Measurements from ENCODE around the gene MBP. TPM values are rescaled to one million over a fixed set of nuclear protein-coding genes. Genes with fewer than 3 reads are reported as not detected.

The MBP gene
- total and polyA plus RNA-seq, 10 of the 15 experiments (the other 5 are each of a cell fraction or from before 2014, with no cell fraction given): 12.2 to 67.8 (median 42.1) TPM

DNA sequence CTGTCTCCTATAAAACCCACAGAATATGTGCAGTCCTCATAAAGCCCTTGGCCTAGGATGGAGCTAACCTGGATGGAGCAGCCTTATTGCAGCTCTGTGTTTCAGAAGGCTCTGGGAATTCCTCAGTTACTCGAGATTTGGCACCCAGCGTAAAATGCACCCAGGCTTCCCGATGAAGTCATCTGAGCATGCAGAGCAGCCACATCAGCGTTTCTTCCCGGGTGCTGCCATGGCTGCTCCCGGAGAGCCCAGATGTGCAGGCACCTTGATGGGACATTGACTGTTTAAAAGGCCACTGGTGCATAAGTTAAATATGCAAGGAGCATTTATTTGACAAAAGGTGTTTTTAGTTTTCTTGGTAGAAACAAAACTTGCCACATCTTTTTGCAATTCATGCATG, 115.2 kb downstream of the MBP start:
- Histone ChIP-seq H3K9me3 (replicated peaks; ENCODE audit: control insufficient read depth, insufficient read depth, low read length) (no peaks in the 10 kb centered on the region), H3K27ac (ENCODE audit: control insufficient read depth, insufficient read depth) (no peak overlapping the region), H3K79me2 (ENCODE audit: control insufficient read depth, insufficient read depth, low read length) (no peaks in the 10 kb centered on the region), H3K4me2 (ENCODE audit: control insufficient read depth, insufficient read depth) (no peak overlapping the region), H2AFZ (ENCODE audit: control insufficient read depth, low read depth, low read length) (no peak overlapping the region), H3K4me3 (no peak overlapping the region), H4K20me1 (ENCODE audit: control insufficient read depth, insufficient read depth) (no peaks in the 10 kb centered on the region), H3K27me3 (replicated peaks in 1 of 2; ENCODE audit: control insufficient read depth in 2 of 2, insufficient read depth in 2 of 2, low read length in 1 of 2) (no peaks in the 10 kb centered on the region), H3K4me1 (ENCODE audit: control insufficient read depth, insufficient read depth, low read length) (no peaks in the 10 kb centered on the region), H3K36me3 (ENCODE audit: control insufficient read depth in 2 of 2, insufficient read depth in 2 of 2, low read length in 1 of 2) (peaks cover 9 to 11% of the 10 kb centered on the region in 2 experiments), H3K9ac (ENCODE audit: control insufficient read depth, insufficient read depth, low read length) (no peak overlapping the region)
- ChIA-PET RAD21 (ENCODE audit: unreplicated experiment) (no interaction called here), POLR2A (no interaction called here), CTCF (interaction anchor here (1.8 kb wide), 1 partner anchor 17 kb away, joined by 6 read pairs; no protein-coding TSS in a partner anchor), SMC1A (ENCODE audit: uncharacterized antibody, unreplicated experiment) (no interaction called here)
- in situ Hi-C loops (cut with MboI) (no loop called here), intact Hi-C loops (cut with micrococcal nuclease; ENCODE audit: unreplicated experiment) (no loop called here)
- TF ChIP-seq POLR2AphosphoS5 (IDR thresholded peaks at IDR 0.05; ENCODE audit: low read length): no peak
- no peak for TF ChIP-seq TCF7 (IDR thresholded peaks at IDR 0.05; ENCODE audit: borderline replicate concordance)
- no peak for TF ChIP-seq TCF12 (IDR thresholded peaks at IDR 0.05; ENCODE audit: low read depth, low read length)
- no peak for TF ChIP-seq SPI1 (IDR thresholded peaks at IDR 0.05; ENCODE audit: borderline replicate concordance, insufficient read depth, low read depth, low read length)
- TF ChIP-seq E4F1 (IDR thresholded peaks at IDR 0.05; ENCODE audit: borderline replicate concordance, partially characterized antibody): no peak
- no peak for TF ChIP-seq RUNX3 (IDR thresholded peaks at IDR 0.05; ENCODE audit: low read length)
- DNase-seq (ENCODE audit: low read depth, low spot score) (no peak), ATAC-seq (no peak), FAIRE-seq (no peak)
- WGBS (ENCODE audit: insufficient coverage, insufficient replicate concordance, low lambda C conversion rate, missing lambda C conversion rate): 90% methylated on average over 6 of the region's 6 CpGs
- BruUV-seq (replicated peaks): no TSS peak

All from GM12878 (cell line).